Renal pelvis (tissue), 4 donors: Measurements from ENCODE around the gene PWWP2B. TPM values are rescaled to one million over a fixed set of nuclear protein-coding genes. Genes with fewer than 3 reads are reported as not detected.

Experiments
- DNase-seq: peaks from one replicate; pipeline ENCODE4 v3.0.0-alpha.2; 2013
- polyA plus RNA-seq, 3 donors: library from polyadenylated mRNA; unstranded; fragments of 120-200 nt; gene quantifications; one replicate each; pipeline ENCODE4 v1.2.1, GENCODE V29; 2013; ENCODE audit not compliant: insufficient read length in 3 of 3

PWWP2B gene
- polyA plus RNA-seq, 3 donors, result 9.7 to 12.5 (median 12.4) TPM

- no peak for DNase-seq
Measured at GRCh38 chr10:132405463-132405991, 8.5 kb downstream of the PWWP2B start.

GRCh38 chr10:132406181-132406580, 9.2 kb downstream of the PWWP2B start:
- no peak for DNase-seq

GRCh38 chr10:132406750-132407149, 9.8 kb downstream of the PWWP2B start:
- DNase-seq, result no peak

- DNase-seq, result no peak
Measured at GRCh38 chr10:132407243-132407746, 10.3 kb downstream of the PWWP2B start.

- peak; percentile 81 for DNase-seq
Measured at GRCh38 chr10:132407846-132408278, 10.9 kb downstream of the PWWP2B start.

- no peak for DNase-seq
Measured at GRCh38 chr10:132408367-132408781, 11.4 kb downstream of the PWWP2B start.

GRCh38 chr10:132408823-132409666, 12.0 kb downstream of the PWWP2B start:
- no peak for DNase-seq

- DNase-seq, result no peak
Measured at GRCh38 chr10:132409667-132410028, 12.6 kb downstream of the PWWP2B start.

- no peak for DNase-seq
Measured at GRCh38 chr10:132410056-132410778, 13.2 kb downstream of the PWWP2B start.

- no peak for DNase-seq
Measured at GRCh38 chr10:132410779-132411532, 14.0 kb downstream of the PWWP2B start.

GRCh38 chr10:132411561-132412253, 14.7 kb downstream of the PWWP2B start:
- peak; percentile 56 for DNase-seq

GRCh38 chr10:132412316-132413192, 15.6 kb downstream of the PWWP2B start:
- DNase-seq, result no peak

- DNase-seq, result no peak
Measured at GRCh38 chr10:132413226-132414205, 16.5 kb downstream of the PWWP2B start.

- no peak for DNase-seq
Measured at GRCh38 chr10:132414402-132415016, 17.5 kb downstream of the PWWP2B start.

GRCh38 chr10:132415255-132415654, 18.3 kb downstream of the PWWP2B start:
- no peak for DNase-seq

- no peak for DNase-seq
Measured at GRCh38 chr10:132415956-132416355, 19.0 kb downstream of the PWWP2B start.

- DNase-seq, result no peak
Measured at GRCh38 chr10:132416566-132417256, 19.7 kb downstream of the PWWP2B start.
